Measurements from ENCODE around the gene BOLA1. TPM values are rescaled to one million over a fixed set of nuclear protein-coding genes. Genes with fewer than 3 reads are reported as not detected.

BOLA1 gene
- total and polyA plus RNA-seq, 2 experiments from 2014 or later, result 32.5 to 46.0 TPM

DNA sequence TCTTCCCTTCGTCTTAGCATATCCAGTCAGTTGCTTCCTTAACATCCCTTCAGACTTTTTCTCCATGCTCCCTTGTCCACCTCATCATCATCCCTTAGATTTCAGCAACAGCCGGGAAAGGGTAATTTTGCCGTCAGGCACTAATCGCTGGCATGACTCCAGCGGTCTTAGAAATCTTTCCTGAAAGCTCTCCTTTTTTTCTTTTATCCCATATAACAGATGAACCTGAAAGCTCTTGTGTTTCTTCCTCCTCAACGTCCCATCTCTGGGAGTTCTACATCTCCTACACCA, 10.4 kb upstream of the BOLA1 start:
- peak in 1 of 2 donors; percentile 71 for DNase-seq (ENCODE audit: low read depth in 1 of 2, low spot score in 1 of 2)
- Histone ChIP-seq H3K36me3 (no peaks in the 10 kb centered on the region), H3K27ac (peak overlapping the region; percentile 98), H3K4me3 (peak overlapping the region; percentile 75), H3K4me1 (ENCODE audit: low read depth) (no peaks in the 10 kb centered on the region), H3K9me3 (ENCODE audit: low read depth) (no peaks in the 10 kb centered on the region), H3K27me3 (no peaks in the 10 kb centered on the region)
- TF ChIP-seq, protein P1, sequence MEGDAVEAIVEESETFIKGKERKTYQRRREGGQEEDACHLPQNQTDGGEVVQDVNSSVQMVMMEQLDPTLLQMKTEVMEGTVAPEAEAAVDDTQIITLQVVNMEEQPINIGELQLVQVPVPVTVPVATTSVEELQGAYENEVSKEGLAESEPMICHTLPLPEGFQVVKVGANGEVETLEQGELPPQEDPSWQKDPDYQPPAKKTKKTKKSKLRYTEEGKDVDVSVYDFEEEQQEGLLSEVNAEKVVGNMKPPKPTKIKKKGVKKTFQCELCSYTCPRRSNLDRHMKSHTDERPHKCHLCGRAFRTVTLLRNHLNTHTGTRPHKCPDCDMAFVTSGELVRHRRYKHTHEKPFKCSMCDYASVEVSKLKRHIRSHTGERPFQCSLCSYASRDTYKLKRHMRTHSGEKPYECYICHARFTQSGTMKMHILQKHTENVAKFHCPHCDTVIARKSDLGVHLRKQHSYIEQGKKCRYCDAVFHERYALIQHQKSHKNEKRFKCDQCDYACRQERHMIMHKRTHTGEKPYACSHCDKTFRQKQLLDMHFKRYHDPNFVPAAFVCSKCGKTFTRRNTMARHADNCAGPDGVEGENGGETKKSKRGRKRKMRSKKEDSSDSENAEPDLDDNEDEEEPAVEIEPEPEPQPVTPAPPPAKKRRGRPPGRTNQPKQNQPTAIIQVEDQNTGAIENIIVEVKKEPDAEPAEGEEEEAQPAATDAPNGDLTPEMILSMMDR (IDR thresholded peaks at IDR 0.05; ENCODE audit: low read depth, low read length), result no peak

DNA sequence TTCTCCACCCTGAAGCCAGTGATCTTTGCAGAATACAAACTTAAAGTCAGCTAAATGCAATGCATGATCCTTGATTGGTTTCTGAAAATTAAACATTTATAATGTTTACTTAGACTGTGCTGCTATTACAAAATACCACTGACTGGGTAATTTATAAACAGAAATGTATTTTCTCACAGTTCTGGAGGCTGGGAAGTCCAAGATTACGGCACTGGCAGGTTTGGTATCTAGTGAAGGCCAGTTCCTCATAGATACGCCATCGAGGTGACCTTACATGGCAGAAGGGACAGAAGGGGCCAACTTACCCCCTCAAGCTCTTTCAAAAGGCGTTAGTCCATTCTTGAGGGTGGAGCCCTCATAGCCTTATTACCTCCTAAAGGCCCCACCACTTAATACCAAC, 2.8 kb upstream of the BOLA1 start:
- no peak for DNase-seq (ENCODE audit: low read depth in 1 of 2, low spot score in 1 of 2)
- Histone ChIP-seq H3K27ac (no peak overlapping the region), H3K9me3 (ENCODE audit: low read depth) (no peaks in the 10 kb centered on the region), H3K27me3 (no peaks in the 10 kb centered on the region), H3K4me3 (no peak overlapping the region), H3K4me1 (ENCODE audit: low read depth) (no peaks in the 10 kb centered on the region), H3K36me3 (no peaks in the 10 kb centered on the region)
- TF ChIP-seq, protein P1 (IDR thresholded peaks at IDR 0.05; ENCODE audit: low read depth, low read length), result no peak

DNA sequence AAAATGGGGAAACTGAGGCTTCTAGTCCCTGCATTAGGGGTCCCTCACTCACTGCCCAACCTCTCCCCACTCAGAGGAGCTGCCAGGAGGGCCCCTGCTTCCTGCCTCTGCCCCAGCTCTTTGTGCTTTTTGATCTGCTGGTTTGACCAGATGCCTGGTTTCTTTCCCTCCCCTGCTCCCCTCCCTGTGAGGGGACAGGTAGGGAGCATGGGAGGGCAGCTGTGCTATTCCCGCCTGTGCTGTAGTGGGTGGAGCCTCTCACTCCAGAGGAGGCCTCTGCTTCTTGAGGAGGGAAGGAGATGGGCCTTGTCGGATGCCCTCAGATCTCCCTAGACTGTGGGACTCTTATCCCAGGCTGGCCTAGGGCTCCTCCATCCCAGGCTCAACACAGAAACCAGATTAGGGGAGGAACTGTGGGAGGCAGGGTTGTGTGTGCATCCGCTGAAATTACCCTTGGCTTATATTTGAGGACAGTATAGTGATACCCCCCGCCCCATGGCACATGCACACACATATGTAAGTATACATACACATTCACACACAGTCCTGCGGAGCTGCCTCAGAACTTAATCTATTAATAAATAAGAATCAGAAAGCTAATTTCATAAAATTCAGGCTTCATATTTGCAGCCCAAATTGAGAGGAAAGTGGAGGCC, 4.6 kb downstream of the BOLA1 start:
- DNase-seq (ENCODE audit: low read depth in 1 of 2, low spot score in 1 of 2), result no peak
- Histone ChIP-seq H3K27ac (no peak overlapping the region), H3K4me1 (ENCODE audit: low read depth) (no peaks in the 10 kb centered on the region), H3K9me3 (ENCODE audit: low read depth) (no peaks in the 10 kb centered on the region), H3K36me3 (peaks cover 12% of the 10 kb centered on the region), H3K4me3 (no peak overlapping the region), H3K27me3 (no peaks in the 10 kb centered on the region)
- TF ChIP-seq, protein P1 (IDR thresholded peaks at IDR 0.05; ENCODE audit: low read depth, low read length), result no peak

- H3K36me3 ChIP-seq, result peaks cover 15% of the 10 kb centered on the region
- H3K27me3 ChIP-seq, result no peaks in the 10 kb centered on the region
- no peaks in the 10 kb centered on the region for H3K4me1 ChIP-seq (ENCODE audit: low read depth)
- H3K27ac ChIP-seq, result no peak overlapping the region
- no peak for DNase-seq (ENCODE audit: low read depth in 1 of 2, low spot score in 1 of 2)
- TF ChIP-seq, protein P1 (IDR thresholded peaks at IDR 0.05; ENCODE audit: low read depth, low read length), result no peak
- no peak overlapping the region for H3K4me3 ChIP-seq
- H3K9me3 ChIP-seq (ENCODE audit: low read depth), result no peaks in the 10 kb centered on the region
These were observed 7.3 kb downstream of the BOLA1 start for GRCh38 chr1:149906570-149907075.

DNA sequence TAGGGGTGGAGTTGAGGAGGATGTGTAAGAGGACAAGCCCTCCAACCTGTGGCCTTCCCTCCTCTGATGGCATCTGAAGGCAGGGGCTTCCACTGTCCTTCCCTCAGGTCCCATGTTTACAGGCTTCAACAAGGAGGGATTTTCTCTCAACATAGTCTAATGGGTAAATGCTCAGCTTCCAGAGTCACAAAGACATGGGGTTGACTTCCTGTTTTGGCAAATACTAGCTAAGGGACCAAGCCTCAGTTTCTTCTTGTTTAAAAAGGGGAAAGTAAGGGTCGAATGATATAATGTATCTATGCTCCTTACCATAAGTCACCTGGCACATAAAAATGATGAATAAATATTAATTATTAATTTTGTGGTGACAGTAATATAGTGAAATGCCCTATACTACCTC, 15.2 kb downstream of the BOLA1 start:
- H3K4me3 ChIP-seq, result no peak overlapping the region
- no peak for DNase-seq (ENCODE audit: low read depth in 1 of 2, low spot score in 1 of 2)
- H3K36me3 ChIP-seq, result peaks cover 3% of the 10 kb centered on the region
- H3K27me3 ChIP-seq, result no peaks in the 10 kb centered on the region
- no peaks in the 10 kb centered on the region for H3K9me3 ChIP-seq (ENCODE audit: low read depth)
- peaks cover 18% of the 10 kb centered on the region for H3K4me1 ChIP-seq (ENCODE audit: low read depth)
- H3K27ac ChIP-seq, result no peak overlapping the region
- TF ChIP-seq, protein P1 (IDR thresholded peaks at IDR 0.05; ENCODE audit: low read depth, low read length), result no peak
